Adipose tissue (tissue), 3 donors: Measurements from ENCODE around the gene KIAA0930. TPM values are rescaled to one million over a fixed set of nuclear protein-coding genes. Genes with fewer than 3 reads are reported as not detected.

Experiments used
- H3K27ac ChIP-seq: one replicate; pipeline ENCODE4 v1.5.1; 2013; ENCODE audit warnings: low read depth, low read length
- WGBS, 3 donors: extraction: QIAGEN DNeasy Blood & Tissue Kit; methylation state at CpG; one replicate each; pipeline ENCODE4 v1.1.7; 2013; 5-methylcytosine and 5-hydroxymethylcytosine counted together
- polyA plus RNA-seq, 3 donors: library from polyadenylated mRNA; stranded (reverse); fragments of 200-250 nt; gene quantifications; one replicate each; pipeline ENCODE4 v1.2.3, GENCODE V29; 2013
- donor health status: healthy with polysubstance abuse.
- donor health status: Bipolar disorder and iron deficiency.
- donor health status: healthy.

Gene KIAA0930
- polyA plus RNA-seq, 3 donors, result 16.1 to 31.6 (median 26.2) TPM

- no peak overlapping the region for H3K27ac ChIP-seq
- WGBS, 3 donors, result 75 to 83% (median 79%) methylated on average over 19 of the region's 19 CpGs
Observed at GRCh38 chr22:45169591-45170466, 70.9 kb downstream of the KIAA0930 start.

GRCh38 chr22:45166932-45167331 lies 73.8 kb downstream of the KIAA0930 start:
- H3K27ac ChIP-seq, result no peak overlapping the region
- WGBS, 3 donors, result 57 to 68% (median 57%) methylated on average over 5 of the region's 5 CpGs

- WGBS, 3 donors, result 1% methylated on average over 24 to 59 of the region's 59 CpGs
Observed at GRCh38 chr22:45164270-45165088, 76.2 kb downstream of the KIAA0930 start.

GRCh38 chr22:45163451-45164269 lies 77.0 kb downstream of the KIAA0930 start, which contains the start of gene NUP50:
TSS of gene NUP50 (plus strand) at chr22:45163925. CDS start at chr22:45168178, 4,253 bp downstream.
- WGBS, 3 donors, result 0 to 1% (median 0%) methylated on average over 69 to 100 of the region's 100 CpGs
- peak within 1 kb of the TSS; percentile 59 for H3K27ac ChIP-seq

More at GRCh38 chr22:45164270-45165088, 76.2 kb downstream of the KIAA0930 start:
- H3K27ac ChIP-seq, result no peak overlapping the region

- WGBS, 3 donors, result 3 to 11% (median 7%) methylated on average over 13 of the region's 13 CpGs
- peak overlapping the region; percentile 59 for H3K27ac ChIP-seq
Observed at GRCh38 chr22:45163099-45163450, 77.6 kb downstream of the KIAA0930 start.

GRCh38 chr22:45162531-45162930 lies 78.2 kb downstream of the KIAA0930 start:
- H3K27ac ChIP-seq, result no peak overlapping the region
- WGBS, 3 donors, result 78 to 83% (median 80%) methylated on average over 19 of the region's 19 CpGs

GRCh38 chr22:45159652-45160462 lies 80.8 kb downstream of the KIAA0930 start:
- H3K27ac ChIP-seq, result peak overlapping the region; percentile 42
- 30 to 45% (median 30%) methylated on average over 5 of the region's 5 CpGs for WGBS, 3 donors

- 78 to 91% (median 81%) methylated on average over 3 of the region's 3 CpGs for WGBS, 3 donors
- H3K27ac ChIP-seq, result no peak overlapping the region
Observed at GRCh38 chr22:45157907-45158306, 82.8 kb downstream of the KIAA0930 start.

GRCh38 chr22:45155050-45155840 lies 85.4 kb downstream of the KIAA0930 start:
- WGBS, 3 donors, result 73 to 81% (median 74%) methylated on average over 9 of the region's 9 CpGs
- H3K27ac ChIP-seq, result no peak overlapping the region

- no peak overlapping the region for H3K27ac ChIP-seq
- WGBS, 3 donors, result 89 to 96% (median 91%) methylated on average over 3 of the region's 3 CpGs
Observed at GRCh38 chr22:45154383-45154782, 86.3 kb downstream of the KIAA0930 start.

GRCh38 chr22:45151503-45151902 lies 89.2 kb downstream of the KIAA0930 start:
- H3K27ac ChIP-seq, result no peak overlapping the region
- 77 to 87% (median 86%) methylated on average over 6 of the region's 6 CpGs for WGBS, 3 donors

- WGBS, 3 donors, result 43 to 92% (median 64%) methylated on average over 2 of the region's 2 CpGs
- H3K27ac ChIP-seq, result no peak overlapping the region
Observed at GRCh38 chr22:45150139-45150538, 90.6 kb downstream of the KIAA0930 start.

GRCh38 chr22:45149671-45150070 lies 91.0 kb downstream of the KIAA0930 start:
- WGBS, 3 donors, result 73 to 93% (median 86%) methylated on average over 2 of the region's 2 CpGs
- H3K27ac ChIP-seq, result no peak overlapping the region

GRCh38 chr22:45144916-45145315 lies 95.8 kb downstream of the KIAA0930 start:
- no peak overlapping the region for H3K27ac ChIP-seq
- 63 to 88% (median 70%) methylated on average over 1 of the region's 1 CpG for WGBS, 3 donors

GRCh38 chr22:45142376-45142775 lies 98.3 kb downstream of the KIAA0930 start:
- no peak overlapping the region for H3K27ac ChIP-seq
- 74 to 88% (median 86%) methylated on average over 15 of the region's 15 CpGs for WGBS, 3 donors
